Measurements from ENCODE around the gene NEUROD6. TPM values are rescaled to one million over a fixed set of nuclear protein-coding genes. Genes with fewer than 3 reads are reported as not detected.

NEUROD6 gene
- total RNA-seq, 1 experiment from 2014 or later: not detected

DNA sequence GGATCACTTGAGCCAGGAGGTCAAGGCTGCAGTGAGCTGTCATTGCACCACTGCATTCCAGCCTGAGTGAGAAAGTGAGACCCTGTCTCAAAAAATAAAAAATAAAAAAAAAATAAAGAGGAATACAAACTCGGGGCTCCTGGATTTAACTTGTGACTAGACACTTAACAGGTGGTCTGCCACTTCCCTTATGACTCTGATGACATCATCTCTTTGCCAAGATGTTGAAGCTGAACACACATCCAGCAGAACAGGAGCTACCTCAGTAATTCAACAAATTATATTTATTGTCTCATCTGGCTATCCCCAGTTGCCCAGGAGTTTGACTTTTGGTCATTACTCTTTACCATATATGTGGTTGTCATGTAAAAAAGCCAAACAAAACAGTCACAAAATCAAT lies 35.3 kb downstream of the NEUROD6 start:
- DNase-seq (ENCODE audit: low spot score) (no peak), ATAC-seq (no peak)
- no peak overlapping the region for H3K27ac Mint-ChIP-seq
- no peak for TF ChIP-seq ESRRA (CRISPR knock-in tag; IDR thresholded peaks at IDR 0.05; ENCODE audit: borderline replicate concordance)
- no peak for TF ChIP-seq ZBTB21 (CRISPR knock-in tag; IDR thresholded peaks at IDR 0.05; ENCODE audit: borderline replicate concordance)
- TF ChIP-seq, protein P1, sequence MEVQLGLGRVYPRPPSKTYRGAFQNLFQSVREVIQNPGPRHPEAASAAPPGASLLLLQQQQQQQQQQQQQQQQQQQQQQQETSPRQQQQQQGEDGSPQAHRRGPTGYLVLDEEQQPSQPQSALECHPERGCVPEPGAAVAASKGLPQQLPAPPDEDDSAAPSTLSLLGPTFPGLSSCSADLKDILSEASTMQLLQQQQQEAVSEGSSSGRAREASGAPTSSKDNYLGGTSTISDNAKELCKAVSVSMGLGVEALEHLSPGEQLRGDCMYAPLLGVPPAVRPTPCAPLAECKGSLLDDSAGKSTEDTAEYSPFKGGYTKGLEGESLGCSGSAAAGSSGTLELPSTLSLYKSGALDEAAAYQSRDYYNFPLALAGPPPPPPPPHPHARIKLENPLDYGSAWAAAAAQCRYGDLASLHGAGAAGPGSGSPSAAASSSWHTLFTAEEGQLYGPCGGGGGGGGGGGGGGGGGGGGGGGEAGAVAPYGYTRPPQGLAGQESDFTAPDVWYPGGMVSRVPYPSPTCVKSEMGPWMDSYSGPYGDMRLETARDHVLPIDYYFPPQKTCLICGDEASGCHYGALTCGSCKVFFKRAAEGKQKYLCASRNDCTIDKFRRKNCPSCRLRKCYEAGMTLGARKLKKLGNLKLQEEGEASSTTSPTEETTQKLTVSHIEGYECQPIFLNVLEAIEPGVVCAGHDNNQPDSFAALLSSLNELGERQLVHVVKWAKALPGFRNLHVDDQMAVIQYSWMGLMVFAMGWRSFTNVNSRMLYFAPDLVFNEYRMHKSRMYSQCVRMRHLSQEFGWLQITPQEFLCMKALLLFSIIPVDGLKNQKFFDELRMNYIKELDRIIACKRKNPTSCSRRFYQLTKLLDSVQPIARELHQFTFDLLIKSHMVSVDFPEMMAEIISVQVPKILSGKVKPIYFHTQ (CRISPR knock-in tag; IDR thresholded peaks at IDR 0.05): no peak
- no peak for TF ChIP-seq TCF7 (CRISPR knock-in tag; IDR thresholded peaks at IDR 0.05; ENCODE audit: low read depth)
- TF ChIP-seq CREB1 (CRISPR knock-in tag; IDR thresholded peaks at IDR 0.05): no peak
- no peak for TF ChIP-seq SMAD4 (CRISPR knock-in tag; IDR thresholded peaks at IDR 0.05)
- TF ChIP-seq RORB (CRISPR knock-in tag; IDR thresholded peaks at IDR 0.05): no peak
- TF ChIP-seq, protein P2, sequence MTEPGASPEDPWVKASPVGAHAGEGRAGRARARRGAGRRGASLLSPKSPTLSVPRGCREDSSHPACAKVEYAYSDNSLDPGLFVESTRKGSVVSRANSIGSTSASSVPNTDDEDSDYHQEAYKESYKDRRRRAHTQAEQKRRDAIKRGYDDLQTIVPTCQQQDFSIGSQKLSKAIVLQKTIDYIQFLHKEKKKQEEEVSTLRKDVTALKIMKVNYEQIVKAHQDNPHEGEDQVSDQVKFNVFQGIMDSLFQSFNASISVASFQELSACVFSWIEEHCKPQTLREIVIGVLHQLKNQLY (CRISPR knock-in tag; IDR thresholded peaks at IDR 0.05): no peak
- TF ChIP-seq, protein P3, sequence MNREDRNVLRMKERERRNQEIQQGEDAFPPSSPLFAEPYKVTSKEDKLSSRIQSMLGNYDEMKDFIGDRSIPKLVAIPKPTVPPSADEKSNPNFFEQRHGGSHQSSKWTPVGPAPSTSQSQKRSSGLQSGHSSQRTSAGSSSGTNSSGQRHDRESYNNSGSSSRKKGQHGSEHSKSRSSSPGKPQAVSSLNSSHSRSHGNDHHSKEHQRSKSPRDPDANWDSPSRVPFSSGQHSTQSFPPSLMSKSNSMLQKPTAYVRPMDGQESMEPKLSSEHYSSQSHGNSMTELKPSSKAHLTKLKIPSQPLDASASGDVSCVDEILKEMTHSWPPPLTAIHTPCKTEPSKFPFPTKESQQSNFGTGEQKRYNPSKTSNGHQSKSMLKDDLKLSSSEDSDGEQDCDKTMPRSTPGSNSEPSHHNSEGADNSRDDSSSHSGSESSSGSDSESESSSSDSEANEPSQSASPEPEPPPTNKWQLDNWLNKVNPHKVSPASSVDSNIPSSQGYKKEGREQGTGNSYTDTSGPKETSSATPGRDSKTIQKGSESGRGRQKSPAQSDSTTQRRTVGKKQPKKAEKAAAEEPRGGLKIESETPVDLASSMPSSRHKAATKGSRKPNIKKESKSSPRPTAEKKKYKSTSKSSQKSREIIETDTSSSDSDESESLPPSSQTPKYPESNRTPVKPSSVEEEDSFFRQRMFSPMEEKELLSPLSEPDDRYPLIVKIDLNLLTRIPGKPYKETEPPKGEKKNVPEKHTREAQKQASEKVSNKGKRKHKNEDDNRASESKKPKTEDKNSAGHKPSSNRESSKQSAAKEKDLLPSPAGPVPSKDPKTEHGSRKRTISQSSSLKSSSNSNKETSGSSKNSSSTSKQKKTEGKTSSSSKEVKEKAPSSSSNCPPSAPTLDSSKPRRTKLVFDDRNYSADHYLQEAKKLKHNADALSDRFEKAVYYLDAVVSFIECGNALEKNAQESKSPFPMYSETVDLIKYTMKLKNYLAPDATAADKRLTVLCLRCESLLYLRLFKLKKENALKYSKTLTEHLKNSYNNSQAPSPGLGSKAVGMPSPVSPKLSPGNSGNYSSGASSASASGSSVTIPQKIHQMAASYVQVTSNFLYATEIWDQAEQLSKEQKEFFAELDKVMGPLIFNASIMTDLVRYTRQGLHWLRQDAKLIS (CRISPR knock-in tag; IDR thresholded peaks at IDR 0.05; ENCODE audit: borderline replicate concordance): no peak
- TF ChIP-seq, protein P4, sequence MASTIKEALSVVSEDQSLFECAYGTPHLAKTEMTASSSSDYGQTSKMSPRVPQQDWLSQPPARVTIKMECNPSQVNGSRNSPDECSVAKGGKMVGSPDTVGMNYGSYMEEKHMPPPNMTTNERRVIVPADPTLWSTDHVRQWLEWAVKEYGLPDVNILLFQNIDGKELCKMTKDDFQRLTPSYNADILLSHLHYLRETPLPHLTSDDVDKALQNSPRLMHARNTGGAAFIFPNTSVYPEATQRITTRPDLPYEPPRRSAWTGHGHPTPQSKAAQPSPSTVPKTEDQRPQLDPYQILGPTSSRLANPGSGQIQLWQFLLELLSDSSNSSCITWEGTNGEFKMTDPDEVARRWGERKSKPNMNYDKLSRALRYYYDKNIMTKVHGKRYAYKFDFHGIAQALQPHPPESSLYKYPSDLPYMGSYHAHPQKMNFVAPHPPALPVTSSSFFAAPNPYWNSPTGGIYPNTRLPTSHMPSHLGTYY (CRISPR knock-in tag; IDR thresholded peaks at IDR 0.05): no peak
- no peak for TF ChIP-seq ZNF232 (CRISPR knock-in tag; IDR thresholded peaks at IDR 0.05)
- TF ChIP-seq, protein P5, sequence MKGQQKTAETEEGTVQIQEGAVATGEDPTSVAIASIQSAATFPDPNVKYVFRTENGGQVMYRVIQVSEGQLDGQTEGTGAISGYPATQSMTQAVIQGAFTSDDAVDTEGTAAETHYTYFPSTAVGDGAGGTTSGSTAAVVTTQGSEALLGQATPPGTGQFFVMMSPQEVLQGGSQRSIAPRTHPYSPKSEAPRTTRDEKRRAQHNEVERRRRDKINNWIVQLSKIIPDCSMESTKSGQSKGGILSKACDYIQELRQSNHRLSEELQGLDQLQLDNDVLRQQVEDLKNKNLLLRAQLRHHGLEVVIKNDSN (CRISPR knock-in tag; IDR thresholded peaks at IDR 0.05): no peak
- TF ChIP-seq ETV6 (CRISPR knock-in tag; IDR thresholded peaks at IDR 0.05): no peak
- no peak for TF ChIP-seq NFATC4 (CRISPR knock-in tag; IDR thresholded peaks at IDR 0.05)
- TF ChIP-seq, protein P6, sequence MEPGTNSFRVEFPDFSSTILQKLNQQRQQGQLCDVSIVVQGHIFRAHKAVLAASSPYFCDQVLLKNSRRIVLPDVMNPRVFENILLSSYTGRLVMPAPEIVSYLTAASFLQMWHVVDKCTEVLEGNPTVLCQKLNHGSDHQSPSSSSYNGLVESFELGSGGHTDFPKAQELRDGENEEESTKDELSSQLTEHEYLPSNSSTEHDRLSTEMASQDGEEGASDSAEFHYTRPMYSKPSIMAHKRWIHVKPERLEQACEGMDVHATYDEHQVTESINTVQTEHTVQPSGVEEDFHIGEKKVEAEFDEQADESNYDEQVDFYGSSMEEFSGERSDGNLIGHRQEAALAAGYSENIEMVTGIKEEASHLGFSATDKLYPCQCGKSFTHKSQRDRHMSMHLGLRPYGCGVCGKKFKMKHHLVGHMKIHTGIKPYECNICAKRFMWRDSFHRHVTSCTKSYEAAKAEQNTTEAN (CRISPR knock-in tag; IDR thresholded peaks at IDR 0.05): no peak
- TF ChIP-seq, protein P7, sequence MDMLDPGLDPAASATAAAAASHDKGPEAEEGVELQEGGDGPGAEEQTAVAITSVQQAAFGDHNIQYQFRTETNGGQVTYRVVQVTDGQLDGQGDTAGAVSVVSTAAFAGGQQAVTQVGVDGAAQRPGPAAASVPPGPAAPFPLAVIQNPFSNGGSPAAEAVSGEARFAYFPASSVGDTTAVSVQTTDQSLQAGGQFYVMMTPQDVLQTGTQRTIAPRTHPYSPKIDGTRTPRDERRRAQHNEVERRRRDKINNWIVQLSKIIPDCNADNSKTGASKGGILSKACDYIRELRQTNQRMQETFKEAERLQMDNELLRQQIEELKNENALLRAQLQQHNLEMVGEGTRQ (CRISPR knock-in tag; IDR thresholded peaks at IDR 0.05): no peak
- TF ChIP-seq ZNF121 (CRISPR knock-in tag; IDR thresholded peaks at IDR 0.05): no peak
- TF ChIP-seq, protein P8, sequence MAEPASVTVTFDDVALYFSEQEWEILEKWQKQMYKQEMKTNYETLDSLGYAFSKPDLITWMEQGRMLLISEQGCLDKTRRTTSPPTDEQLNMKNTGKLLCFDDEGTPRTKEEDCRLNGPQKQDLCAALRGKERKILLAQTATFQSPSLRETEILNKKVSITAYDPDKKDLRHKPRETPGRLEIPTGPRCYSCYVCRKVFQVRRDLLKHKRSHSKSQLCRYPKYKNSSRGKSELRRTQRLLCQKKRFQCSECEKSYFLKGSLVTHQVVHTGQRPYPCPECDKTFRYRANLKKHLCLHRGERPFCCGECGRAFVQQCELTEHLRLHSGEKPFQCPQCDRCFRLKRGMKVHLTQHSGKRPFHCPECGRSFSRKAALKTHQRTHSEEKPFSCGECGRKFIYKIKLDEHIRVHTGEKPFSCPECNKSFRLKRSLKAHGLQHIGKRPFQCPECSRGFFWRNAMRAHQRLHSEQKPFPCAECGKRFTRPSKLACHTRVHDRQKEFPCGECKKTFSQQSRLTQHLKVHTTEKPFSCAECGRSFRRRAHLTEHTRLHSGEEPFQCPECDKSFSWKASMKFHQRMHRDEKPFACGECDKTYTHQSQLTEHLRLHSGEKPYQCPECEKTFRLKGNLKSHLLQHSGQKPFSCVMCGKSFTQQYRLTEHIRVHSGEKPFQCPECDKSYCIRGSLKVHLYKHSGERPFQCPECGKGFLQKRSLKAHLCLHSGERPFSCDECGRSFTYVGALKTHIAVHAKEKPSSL (CRISPR knock-in tag; conservative IDR thresholded peaks at IDR 0.05): no peak
- H3K4me3 Mint-ChIP-seq: no peak overlapping the region
- no peaks in the 10 kb centered on the region; the same call in 1 of the 2 replicates for H3K27me3 Mint-ChIP-seq (ENCODE audit: low read depth)
- no peaks in the 10 kb centered on the region for H3K9me3 Mint-ChIP-seq
- CTCF ChIA-PET: no interaction called here
- POLR2A ChIA-PET: no interaction called here
- peaks cover 8% of the 10 kb centered on the region for H3K4me1 Mint-ChIP-seq
- no peaks in the 10 kb centered on the region for H3K36me3 Mint-ChIP-seq
